Measurements from ENCODE around the gene DISC1. TPM values are rescaled to one million over a fixed set of nuclear protein-coding genes. Genes with fewer than 3 reads are reported as not detected.

Gene DISC1
- total and polyA plus RNA-seq, 2 donors (not counting 3 experiments of a cell fraction or from before 2014, with no cell fraction given) = 3.3 to 14.7 TPM

DNA sequence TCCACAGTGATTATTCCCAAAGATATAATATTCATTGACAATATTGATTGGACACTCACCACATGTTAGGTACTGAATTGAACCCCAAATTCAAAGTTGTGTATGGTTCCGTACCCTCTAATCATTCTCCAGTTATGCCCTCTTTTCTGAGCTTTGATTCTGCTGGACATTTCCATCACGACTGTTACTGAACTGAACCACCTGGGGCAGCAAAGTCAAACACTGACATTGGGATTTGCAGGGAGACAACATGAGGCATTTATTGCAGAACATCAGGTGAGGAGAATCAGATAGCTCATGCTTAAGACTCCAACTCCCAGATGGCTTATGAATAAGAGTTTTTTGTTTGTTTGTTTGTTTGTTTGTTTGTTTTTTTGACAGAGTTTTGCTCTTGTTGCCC lies 420.9 kb downstream of the DISC1 start:
- ChIA-PET POLR2A (no interaction called here), CTCF (interaction anchor here (0.6 kb wide), 1 partner anchor 580 kb away, joined by 3 read pairs; no protein-coding TSS in a partner anchor)
- TF ChIP-seq GATA2 (IDR thresholded peaks at IDR 0.05; ENCODE audit: insufficient read depth, insufficient read length, low read depth, low read length) = no peak
- no peak for TF ChIP-seq EZH2 (IDR thresholded peaks at IDR 0.05; ENCODE audit: borderline replicate concordance, low read depth, low read length, severe bottlenecking)
- TF ChIP-seq, protein P1, sequence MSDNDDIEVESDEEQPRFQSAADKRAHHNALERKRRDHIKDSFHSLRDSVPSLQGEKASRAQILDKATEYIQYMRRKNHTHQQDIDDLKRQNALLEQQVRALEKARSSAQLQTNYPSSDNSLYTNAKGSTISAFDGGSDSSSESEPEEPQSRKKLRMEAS (IDR thresholded peaks at IDR 0.05; ENCODE audit: insufficient read depth, insufficient read length) = no peak
- TF ChIP-seq POLR2AphosphoS5 (IDR thresholded peaks at IDR 0.05; ENCODE audit: insufficient read depth, low read depth, low read length) = no peak
- no peak for TF ChIP-seq MYC (IDR thresholded peaks at IDR 0.05; ENCODE audit: low read depth, low read length)
- no peak for TF ChIP-seq POLR2A (IDR thresholded peaks at IDR 0.05; ENCODE audit: low read depth, low read length)
- Histone ChIP-seq H3K4me2 (ENCODE audit: insufficient read depth, low read length) (no peak overlapping the region), H3K9me3 (replicated peaks; ENCODE audit: control insufficient read depth, insufficient read depth, low read length) (no peaks in the 10 kb centered on the region), H3K9ac (replicated peaks; ENCODE audit: extremely low read depth, insufficient read depth, low read length) (no peak overlapping the region), H4K20me1 (replicated peaks; ENCODE audit: control insufficient read depth, extremely low read depth, insufficient read depth, low read length) (no peaks in the 10 kb centered on the region), H3K4me1 (ENCODE audit: control insufficient read depth, extremely low read depth, insufficient read depth, low read length) (no peaks in the 10 kb centered on the region), H3K27me3 (ENCODE audit: control insufficient read depth in 2 of 2, insufficient read depth in 2 of 2, low read length in 2 of 2) (no peaks in the 10 kb centered on the region), H3K9me1 (replicated peaks; ENCODE audit: control insufficient read depth, extremely low read depth, insufficient read depth, low read length) (no peaks in the 10 kb centered on the region), H3K4me3 (replicated peaks in 1 of 3; ENCODE audit: insufficient read depth in 1 of 3, low read depth in 1 of 3, low read length in 3 of 3) (no peak overlapping the region), H3K36me3 (ENCODE audit: control insufficient read depth in 2 of 2, extremely low read depth in 1 of 2, insufficient read depth in 2 of 2, low read length in 2 of 2) (no peaks in the 10 kb centered on the region), H3K79me2 (ENCODE audit: control insufficient read depth, insufficient read depth, low read length) (no peaks in the 10 kb centered on the region), H2AFZ (ENCODE audit: low read depth, low read length) (no peak overlapping the region), H3K27ac (ENCODE audit: insufficient read depth, low read depth, low read length) (no peak overlapping the region)
- dilution Hi-C loops (cut with MboI; ENCODE audit: extremely low pct_ligation_motif_present, low sequenced_read_pairs) (no loop called here), intact Hi-C loops (cut with micrococcal nuclease) (no loop called here)
- no TSS peak for BruUV-seq (replicated peaks)
- FAIRE-seq = no peak
- no peak for DNase-seq (ENCODE audit: low read depth, low spot score)

GRCh38 chr1:232048481-232048880 lies 421.9 kb downstream of the DISC1 start:
- no peaks in the 10 kb centered on the region for H3K27me3 ChIP-seq (ENCODE audit: control insufficient read depth in 2 of 2, insufficient read depth in 2 of 2, low read length in 2 of 2)
- dilution Hi-C loops (cut with MboI; ENCODE audit: extremely low pct_ligation_motif_present, low sequenced_read_pairs) = no loop called here
- no TSS peak for BruUV-seq (replicated peaks)
- H2AFZ ChIP-seq (ENCODE audit: low read depth, low read length) = no peak overlapping the region
- H3K4me1 ChIP-seq (ENCODE audit: control insufficient read depth, extremely low read depth, insufficient read depth, low read length) = no peaks in the 10 kb centered on the region
- no peak overlapping the region for H3K27ac ChIP-seq (ENCODE audit: insufficient read depth, low read depth, low read length)
- intact Hi-C loops (cut with micrococcal nuclease) = no loop called here
- TF ChIP-seq, protein P1 (IDR thresholded peaks at IDR 0.05; ENCODE audit: insufficient read depth, insufficient read length) = no peak
- TF ChIP-seq FOS (IDR thresholded peaks at IDR 0.05; ENCODE audit: borderline replicate concordance, insufficient read depth, low read length) = no peak
- TF ChIP-seq JUN (IDR thresholded peaks at IDR 0.05; ENCODE audit: borderline replicate concordance, insufficient read depth, insufficient read length, low read depth) = no peak
- no peak for TF ChIP-seq GATA2 (IDR thresholded peaks at IDR 0.05; ENCODE audit: insufficient read depth, insufficient read length, low read depth, low read length)
- TF ChIP-seq, protein P2, sequence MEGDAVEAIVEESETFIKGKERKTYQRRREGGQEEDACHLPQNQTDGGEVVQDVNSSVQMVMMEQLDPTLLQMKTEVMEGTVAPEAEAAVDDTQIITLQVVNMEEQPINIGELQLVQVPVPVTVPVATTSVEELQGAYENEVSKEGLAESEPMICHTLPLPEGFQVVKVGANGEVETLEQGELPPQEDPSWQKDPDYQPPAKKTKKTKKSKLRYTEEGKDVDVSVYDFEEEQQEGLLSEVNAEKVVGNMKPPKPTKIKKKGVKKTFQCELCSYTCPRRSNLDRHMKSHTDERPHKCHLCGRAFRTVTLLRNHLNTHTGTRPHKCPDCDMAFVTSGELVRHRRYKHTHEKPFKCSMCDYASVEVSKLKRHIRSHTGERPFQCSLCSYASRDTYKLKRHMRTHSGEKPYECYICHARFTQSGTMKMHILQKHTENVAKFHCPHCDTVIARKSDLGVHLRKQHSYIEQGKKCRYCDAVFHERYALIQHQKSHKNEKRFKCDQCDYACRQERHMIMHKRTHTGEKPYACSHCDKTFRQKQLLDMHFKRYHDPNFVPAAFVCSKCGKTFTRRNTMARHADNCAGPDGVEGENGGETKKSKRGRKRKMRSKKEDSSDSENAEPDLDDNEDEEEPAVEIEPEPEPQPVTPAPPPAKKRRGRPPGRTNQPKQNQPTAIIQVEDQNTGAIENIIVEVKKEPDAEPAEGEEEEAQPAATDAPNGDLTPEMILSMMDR (IDR thresholded peaks at IDR 0.05; ENCODE audit: extremely low read depth in 1 of 2, insufficient read depth in 1 of 2, low read depth in 1 of 2, low read length in 2 of 2) = no peak
- TF ChIP-seq MYC (IDR thresholded peaks at IDR 0.05; ENCODE audit: low read depth, low read length) = no peak
- no peak for TF ChIP-seq POLR2A (IDR thresholded peaks at IDR 0.05; ENCODE audit: low read depth, low read length)
- no peak for TF ChIP-seq EZH2 (IDR thresholded peaks at IDR 0.05; ENCODE audit: borderline replicate concordance, low read depth, low read length, severe bottlenecking)
- TF ChIP-seq POLR2AphosphoS5 (IDR thresholded peaks at IDR 0.05; ENCODE audit: insufficient read depth, low read depth, low read length) = no peak
- POLR2A ChIA-PET = no interaction called here
- H3K36me3 ChIP-seq (ENCODE audit: control insufficient read depth in 2 of 2, extremely low read depth in 1 of 2, insufficient read depth in 2 of 2, low read length in 2 of 2) = no peaks in the 10 kb centered on the region
- no peak overlapping the region for H3K4me3 ChIP-seq (replicated peaks in 1 of 3; ENCODE audit: insufficient read depth in 1 of 3, low read depth in 1 of 3, low read length in 3 of 3)
- no peaks in the 10 kb centered on the region for H3K9me1 ChIP-seq (replicated peaks; ENCODE audit: control insufficient read depth, extremely low read depth, insufficient read depth, low read length)
- CTCF ChIA-PET = no interaction called here
- H4K20me1 ChIP-seq (replicated peaks; ENCODE audit: control insufficient read depth, extremely low read depth, insufficient read depth, low read length) = no peaks in the 10 kb centered on the region
- no peaks in the 10 kb centered on the region for H3K9me3 ChIP-seq (replicated peaks; ENCODE audit: control insufficient read depth, insufficient read depth, low read length)
- no peak for FAIRE-seq
- no peak overlapping the region for H3K4me2 ChIP-seq (ENCODE audit: insufficient read depth, low read length)
- H3K9ac ChIP-seq (replicated peaks; ENCODE audit: extremely low read depth, insufficient read depth, low read length) = no peak overlapping the region
- H3K79me2 ChIP-seq (ENCODE audit: control insufficient read depth, insufficient read depth, low read length) = no peaks in the 10 kb centered on the region
- no peak for DNase-seq (ENCODE audit: low read depth, low spot score)
